Measurements from ENCODE around the gene TMEM115. TPM values are rescaled to one million over a fixed set of nuclear protein-coding genes. Genes with fewer than 3 reads are reported as not detected.

Gene TMEM115
- total RNA-seq, 1 experiment from 2014 or later: 56.6 TPM

- Histone ChIP-seq H4K20me1 (ENCODE audit: low read length) (no peaks in the 10 kb centered on the region), H2AFZ (ENCODE audit: low read length) (no peak overlapping the region), H3K79me2 (ENCODE audit: low read length) (peaks cover 42% of the 10 kb centered on the region), H3F3A (ENCODE audit: low read length, unreplicated experiment) (no peaks in the 10 kb centered on the region), H3K4me3 (ENCODE audit: low read length) (no peak overlapping the region), H3K27ac (ENCODE audit: low read length) (no peak overlapping the region), H3K4me2 (ENCODE audit: low read length) (no peak overlapping the region), H3K27me3 (ENCODE audit: low read length) (no peaks in the 10 kb centered on the region), H3K36me3 (ENCODE audit: low read depth, low read length) (peaks cover 6% of the 10 kb centered on the region), H3K9me3 (ENCODE audit: low read length) (no peaks in the 10 kb centered on the region), H3K4me1 (ENCODE audit: insufficient read depth, low read length) (peaks cover 29% of the 10 kb centered on the region), H3K9me2 (replicated peaks; ENCODE audit: low read length) (no peaks in the 10 kb centered on the region), H3K9ac (ENCODE audit: low read length) (no peak overlapping the region)
- DNase-seq (no peak), ATAC-seq (no peak)
- BruUV-seq (replicated peaks): no TSS peak
- no peak for TF ChIP-seq EZH2phosphoT487 (IDR thresholded peaks at IDR 0.05; ENCODE audit: borderline replicate concordance, low read length)
- TF ChIP-seq EZH2 (IDR thresholded peaks at IDR 0.05; ENCODE audit: low read length, unreplicated experiment): no peak
- TF ChIP-seq, protein P1, sequence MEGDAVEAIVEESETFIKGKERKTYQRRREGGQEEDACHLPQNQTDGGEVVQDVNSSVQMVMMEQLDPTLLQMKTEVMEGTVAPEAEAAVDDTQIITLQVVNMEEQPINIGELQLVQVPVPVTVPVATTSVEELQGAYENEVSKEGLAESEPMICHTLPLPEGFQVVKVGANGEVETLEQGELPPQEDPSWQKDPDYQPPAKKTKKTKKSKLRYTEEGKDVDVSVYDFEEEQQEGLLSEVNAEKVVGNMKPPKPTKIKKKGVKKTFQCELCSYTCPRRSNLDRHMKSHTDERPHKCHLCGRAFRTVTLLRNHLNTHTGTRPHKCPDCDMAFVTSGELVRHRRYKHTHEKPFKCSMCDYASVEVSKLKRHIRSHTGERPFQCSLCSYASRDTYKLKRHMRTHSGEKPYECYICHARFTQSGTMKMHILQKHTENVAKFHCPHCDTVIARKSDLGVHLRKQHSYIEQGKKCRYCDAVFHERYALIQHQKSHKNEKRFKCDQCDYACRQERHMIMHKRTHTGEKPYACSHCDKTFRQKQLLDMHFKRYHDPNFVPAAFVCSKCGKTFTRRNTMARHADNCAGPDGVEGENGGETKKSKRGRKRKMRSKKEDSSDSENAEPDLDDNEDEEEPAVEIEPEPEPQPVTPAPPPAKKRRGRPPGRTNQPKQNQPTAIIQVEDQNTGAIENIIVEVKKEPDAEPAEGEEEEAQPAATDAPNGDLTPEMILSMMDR (conservative IDR thresholded peaks at IDR 0.05; ENCODE audit: low read depth, low read length): no peak
- intact Hi-C loops (cut with micrococcal nuclease): loop anchor here (1.0 to 5.0 kb wide), 2 partner anchors 49 to 126 kb away; no protein-coding TSS in a partner anchor
- ChIA-PET CTCF (interaction anchor here (0.6 to 1.4 kb wide), 4 partner anchors 21 to 64 kb away, joined by 3 to 7 read pairs (median 4); partner anchors contain the start of genes HYAL1, HYAL3 and NAA80), POLR2A (ENCODE audit: unreplicated experiment) (interaction anchor here (0.6 kb wide), 1 partner anchor 10 kb away, joined by 6 read pairs; no protein-coding TSS in a partner anchor)
Observed at GRCh38 chr3:50323614-50324199, 35.6 kb downstream of the TMEM115 start.

DNA sequence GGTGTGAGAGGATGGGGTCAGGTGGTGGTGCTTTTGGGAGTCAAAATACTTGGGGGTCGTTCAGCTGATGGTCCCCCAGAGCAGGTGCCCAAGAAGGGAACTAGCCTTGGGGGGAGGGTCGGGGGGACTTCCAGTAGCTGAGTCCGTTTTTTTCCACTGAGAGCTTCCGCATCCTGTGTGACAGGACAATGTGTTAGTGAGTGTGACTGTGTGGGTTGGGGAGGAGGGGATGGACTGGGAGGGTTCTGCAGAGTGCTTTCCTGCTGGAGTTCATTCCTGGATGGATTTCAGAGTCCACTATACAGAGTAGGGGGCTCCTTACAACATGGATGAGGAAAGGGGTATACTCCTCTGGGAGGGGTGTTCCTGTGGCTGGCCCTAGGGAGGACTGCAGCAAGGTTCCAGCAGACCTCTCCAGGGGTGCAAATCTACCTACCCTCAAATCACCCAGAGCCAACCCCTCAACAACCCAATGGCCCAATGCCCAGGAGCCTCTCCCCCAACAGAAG is 36.2 kb downstream of the TMEM115 start:
- peaks cover 47% of the 10 kb centered on the region for H3K79me2 ChIP-seq (ENCODE audit: low read length)
- intact Hi-C loops (cut with micrococcal nuclease): loop anchor here (5.0 kb wide), 1 partner anchor 126 kb away; no protein-coding TSS in a partner anchor
- TF ChIP-seq EZH2phosphoT487 (IDR thresholded peaks at IDR 0.05; ENCODE audit: borderline replicate concordance, low read length) (no peak), EZH2 (IDR thresholded peaks at IDR 0.05; ENCODE audit: low read length, unreplicated experiment) (no peak)
- TF ChIP-seq, protein P1 (conservative IDR thresholded peaks at IDR 0.05; ENCODE audit: low read depth, low read length): no peak
- no TSS peak for BruUV-seq (replicated peaks)
- peaks cover under 1% of the 10 kb centered on the region for H3F3A ChIP-seq (ENCODE audit: low read length, unreplicated experiment)
- no peak overlapping the region for H2AFZ ChIP-seq (ENCODE audit: low read length)
- H3K4me1 ChIP-seq (ENCODE audit: insufficient read depth, low read length): peaks cover 31% of the 10 kb centered on the region
- no peak overlapping the region for H3K4me3 ChIP-seq (ENCODE audit: low read length)
- ATAC-seq (no peak), DNase-seq (no peak)
- H4K20me1 ChIP-seq (ENCODE audit: low read length): no peaks in the 10 kb centered on the region
- ChIA-PET POLR2A (ENCODE audit: unreplicated experiment) (no interaction called here), CTCF (interaction anchor here (1.4 kb wide), 1 partner anchor 24 kb away, joined by 7 read pairs; the partner anchor contains the start of genes HYAL3 and NAA80)
- H3K9ac ChIP-seq (ENCODE audit: low read length): no peak overlapping the region
- no peaks in the 10 kb centered on the region for H3K9me3 ChIP-seq (ENCODE audit: low read length)
- H3K4me2 ChIP-seq (ENCODE audit: low read length): no peak overlapping the region
- H3K27ac ChIP-seq (ENCODE audit: low read length): no peak overlapping the region
- H3K27me3 ChIP-seq (ENCODE audit: low read length): no peaks in the 10 kb centered on the region
- no peaks in the 10 kb centered on the region for H3K9me2 ChIP-seq (replicated peaks; ENCODE audit: low read length)
- H3K36me3 ChIP-seq (ENCODE audit: low read depth, low read length): peaks cover 6% of the 10 kb centered on the region

Data from PC-3 (cell line).